PC-9 (cell line): ENCODE measurements around the gene KRTAP10-10. TPM values are rescaled to one million over a fixed set of nuclear protein-coding genes. Genes with fewer than 3 reads are reported as not detected.

ENCODE experiments used
- BruUV-seq: library from RNA; stranded (reverse); fragments of 400-500 nt; replicated peaks from 2 replicates; lab custom pipeline; 2021; lab: Mats Ljungman, UMichigan
- CTCF ChIA-PET: fragments of 300-600 bp; sonication (Branson Sonifier 250); formaldehyde crosslinking; loops from one replicate; lab custom pipeline; 2022; ENCODE audit warnings: antibody characterized with exemption; lab: Charles Lee
- POLR2A ChIA-PET: fragments of 300-600 bp; sonication (Branson Sonifier 250); formaldehyde crosslinking; loops from one replicate; lab custom pipeline; 2022; ENCODE audit warnings: antibody characterized with exemption; ENCODE audit not compliant: unreplicated experiment; lab: Charles Lee
- DNase-seq, 2 experiments: peaks; one replicate each; pipeline versions ENCODE4 v3.0.0 to v3.0.0-alpha.2; 2015 to 2022; ENCODE audit warnings: mixed read lengths in 1 of 2
- H2AFZ ChIP-seq: fragments of 200-600 bp; sonication (generic); 2 replicates; pipeline ENCODE4 v1.8.1; 2017; ENCODE audit warnings: antibody characterized with exemption
- H3F3A ChIP-seq: fragments of 200-600 bp; sonication (generic); 2 replicates; pipeline ENCODE4 v1.8.1; 2017; ENCODE audit warnings: antibody characterized with exemption, mild to moderate bottlenecking, low read depth; ENCODE audit not compliant: insufficient read depth
- H3K27ac ChIP-seq: fragments of 200-600 bp; sonication (generic); 2 replicates; pipeline ENCODE4 v1.6.1; 2016; ENCODE audit warnings: mixed run types
- H3K27me3 ChIP-seq: fragments of 200-600 bp; sonication (generic); 2 replicates; pipeline ENCODE4 v1.6.1; 2016; ENCODE audit warnings: low read depth, mixed run types; ENCODE audit not compliant: insufficient read depth
- H3K36me3 ChIP-seq: fragments of 200-600 bp; sonication (generic); 2 replicates; pipeline ENCODE4 v1.6.1; 2016; ENCODE audit warnings: low read depth, mixed run types
- H3K4me1 ChIP-seq: fragments of 200-600 bp; sonication (generic); replicated peaks from 2 replicates; pipeline ENCODE4 v1.6.1; 2016; ENCODE audit warnings: mixed run types; ENCODE audit not compliant: insufficient read depth
- H3K4me2 ChIP-seq: fragments of 200-600 bp; sonication (generic); 2 replicates; pipeline ENCODE4 v1.6.1; 2017; ENCODE audit warnings: mixed run types
- H3K4me3 ChIP-seq: fragments of 200-600 bp; sonication (generic); 2 replicates; pipeline ENCODE4 v1.6.1; 2016; ENCODE audit warnings: mixed run types
- H3K79me2 ChIP-seq: fragments of 200-600 bp; sonication (generic); 2 replicates; pipeline ENCODE4 v1.6.1; 2017; ENCODE audit warnings: low read depth, mixed run types
- H3K9me2 ChIP-seq: fragments of 200-600 bp; sonication (generic); 2 replicates; pipeline ENCODE4 v1.8.1; 2017; ENCODE audit warnings: mild to moderate bottlenecking; ENCODE audit not compliant: insufficient read depth
- H3K9me3 ChIP-seq: fragments of 200-600 bp; sonication (generic); 2 replicates; pipeline ENCODE4 v1.8.1; 2016; ENCODE audit warnings: low read depth; ENCODE audit not compliant: insufficient read depth
- H4K20me1 ChIP-seq: fragments of 200-600 bp; sonication (generic); 2 replicates; pipeline ENCODE4 v1.8.1; 2017; ENCODE audit not compliant: insufficient read depth
- EZH2 ChIP-seq: fragments of 200-600 bp; sonication (generic); IDR thresholded peaks from 2 replicates; pipeline ENCODE4 v1.8.0; 2017; ENCODE audit warnings: antibody characterized with exemption, low read depth
- intact Hi-C: fragments of 100-400 bp; cut with micrococcal nuclease; formaldehyde crosslinking; loops from one replicate; pipeline ENCODE4 v1.10.0; 2022; ENCODE audit not compliant: unreplicated experiment
- total RNA-seq: library from RNA; stranded (reverse); gene quantifications from 2 replicates; pipeline ENCODE4 v1.2.3, GENCODE V29; 2021
- TF ChIP-seq, protein P1 (sequence below): fragments of 200-600 bp; sonication (generic); conservative IDR thresholded peaks from 2 replicates; pipeline ENCODE4 v1.6.1; 2017; ENCODE audit warnings: mixed run types, antibody characterized with exemption, mild to moderate bottlenecking, moderate library complexity

The KRTAP10-10 gene
- total RNA-seq, 1 experiment from 2014 or later = not detected

DNA sequence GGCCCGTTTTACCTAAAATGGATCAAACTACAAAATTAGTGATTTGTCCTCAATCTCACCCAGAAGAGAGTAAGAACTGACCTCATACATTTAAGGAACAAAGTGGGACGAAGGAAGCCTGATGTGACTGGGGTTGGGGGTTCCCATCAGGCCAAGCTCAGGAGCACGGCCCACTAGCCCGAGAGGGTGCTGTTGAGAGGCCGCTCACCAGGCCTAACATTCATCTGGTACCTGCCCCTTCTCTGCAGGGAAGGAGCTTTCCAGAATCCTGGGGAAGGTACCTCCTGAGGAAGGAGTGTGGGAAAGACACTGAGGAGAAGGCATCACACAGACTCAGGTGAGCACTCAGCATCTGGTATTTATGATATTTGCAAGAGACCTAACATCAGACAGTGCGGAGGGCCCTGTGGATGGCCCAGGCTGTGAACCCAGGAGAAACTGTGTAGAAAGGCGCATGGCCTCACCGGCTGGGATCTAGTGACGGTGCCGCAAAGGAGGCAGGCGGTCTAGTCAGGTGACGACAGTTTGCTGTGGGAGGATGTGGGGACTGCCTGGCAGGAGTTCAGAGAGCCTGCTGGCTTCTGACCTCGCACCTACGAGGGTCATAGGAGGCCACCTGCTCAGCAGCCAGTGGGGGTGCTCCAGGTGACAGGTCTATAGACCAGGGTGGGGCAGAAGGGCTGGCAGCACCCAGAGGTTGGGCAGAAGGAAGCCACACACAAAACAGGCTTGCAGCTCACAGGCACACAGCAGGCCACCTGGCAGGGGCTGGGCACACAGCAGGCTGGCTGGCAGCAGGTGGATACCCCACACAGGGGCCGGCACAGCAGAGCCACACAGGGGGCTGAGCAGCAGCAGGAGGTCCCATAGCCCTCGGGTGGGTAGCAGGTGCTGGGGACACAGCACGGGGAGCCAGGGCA, 16.8 kb downstream of the KRTAP10-10 start:
- Histone ChIP-seq H3K79me2 (no peaks in the 10 kb centered on the region), H3F3A (no peaks in the 10 kb centered on the region), H3K27me3 (peaks cover 83% of the 10 kb centered on the region), H3K36me3 (no peaks in the 10 kb centered on the region), H4K20me1 (no peaks in the 10 kb centered on the region), H3K4me3 (no peak overlapping the region), H3K9me3 (no peaks in the 10 kb centered on the region), H3K4me2 (no peak overlapping the region), H3K9me2 (no peaks in the 10 kb centered on the region), H3K4me1 (no peaks in the 10 kb centered on the region), H3K27ac (no peak overlapping the region), H2AFZ (no peak overlapping the region)
- intact Hi-C loops = no loop called here
- ChIA-PET CTCF (no interaction called here), POLR2A (no interaction called here)
- no peak for DNase-seq
- TF ChIP-seq EZH2 = no peak
- TF ChIP-seq, protein P1, sequence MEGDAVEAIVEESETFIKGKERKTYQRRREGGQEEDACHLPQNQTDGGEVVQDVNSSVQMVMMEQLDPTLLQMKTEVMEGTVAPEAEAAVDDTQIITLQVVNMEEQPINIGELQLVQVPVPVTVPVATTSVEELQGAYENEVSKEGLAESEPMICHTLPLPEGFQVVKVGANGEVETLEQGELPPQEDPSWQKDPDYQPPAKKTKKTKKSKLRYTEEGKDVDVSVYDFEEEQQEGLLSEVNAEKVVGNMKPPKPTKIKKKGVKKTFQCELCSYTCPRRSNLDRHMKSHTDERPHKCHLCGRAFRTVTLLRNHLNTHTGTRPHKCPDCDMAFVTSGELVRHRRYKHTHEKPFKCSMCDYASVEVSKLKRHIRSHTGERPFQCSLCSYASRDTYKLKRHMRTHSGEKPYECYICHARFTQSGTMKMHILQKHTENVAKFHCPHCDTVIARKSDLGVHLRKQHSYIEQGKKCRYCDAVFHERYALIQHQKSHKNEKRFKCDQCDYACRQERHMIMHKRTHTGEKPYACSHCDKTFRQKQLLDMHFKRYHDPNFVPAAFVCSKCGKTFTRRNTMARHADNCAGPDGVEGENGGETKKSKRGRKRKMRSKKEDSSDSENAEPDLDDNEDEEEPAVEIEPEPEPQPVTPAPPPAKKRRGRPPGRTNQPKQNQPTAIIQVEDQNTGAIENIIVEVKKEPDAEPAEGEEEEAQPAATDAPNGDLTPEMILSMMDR = no peak
- no TSS peak for BruUV-seq

DNA sequence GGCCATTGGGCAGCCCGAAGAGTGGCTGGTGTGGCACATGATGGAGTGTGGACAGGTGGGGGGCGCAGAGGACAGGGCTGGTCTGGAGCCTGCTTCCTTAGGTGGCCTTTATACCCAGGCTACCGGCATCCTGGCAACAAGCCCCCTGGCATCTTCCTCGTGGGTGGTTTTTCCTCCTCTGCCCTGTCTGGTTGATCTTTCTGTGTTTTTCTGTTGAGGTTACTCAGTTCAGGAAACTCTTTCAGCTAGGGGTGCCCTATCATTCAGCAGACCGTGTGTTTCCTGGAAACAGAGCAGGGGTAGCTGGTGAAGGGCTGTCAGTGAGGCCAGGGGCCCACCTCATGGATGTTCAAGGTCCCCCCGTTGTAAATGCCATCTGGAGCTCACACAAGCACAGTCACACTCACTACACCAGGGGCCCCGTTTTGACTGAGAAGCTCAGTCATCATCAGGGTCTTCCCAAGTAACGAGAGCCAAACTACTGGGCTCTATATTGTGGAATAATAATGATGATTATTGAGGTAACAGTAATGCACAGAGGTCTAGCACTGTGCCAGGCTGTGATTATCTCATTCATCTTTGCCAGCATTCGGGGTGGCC, 17.5 kb downstream of the KRTAP10-10 start, which contains the start of gene KRTAP12-4:
Gene KRTAP12-4 (minus strand): TSS at position 84 of the 600 bp plus-strand sequence. CDS start 45 bp downstream, at position 39.
- no peak within 1 kb of the TSS for H3K4me2 ChIP-seq
- H3K9me2 ChIP-seq = no peaks in the 10 kb centered on the region
- H3K79me2 ChIP-seq = no peaks in the 10 kb centered on the region
- no peaks in the 10 kb centered on the region for H3K9me3 ChIP-seq
- peaks cover 82% of the 10 kb centered on the region for H3K27me3 ChIP-seq
- intact Hi-C loops = no loop called here
- BruUV-seq = no TSS peak
- no peak within 1 kb of the TSS for H2AFZ ChIP-seq
- H3F3A ChIP-seq = no peaks in the 10 kb centered on the region
- H4K20me1 ChIP-seq = no peaks in the 10 kb centered on the region
- TF ChIP-seq EZH2 = no peak
- TF ChIP-seq, protein P1 = no peak
- H3K4me1 ChIP-seq = no peaks in the 10 kb centered on the region
- CTCF ChIA-PET = no interaction called here
- POLR2A ChIA-PET = no interaction called here
- no peak within 1 kb of the TSS for H3K27ac ChIP-seq
- H3K4me3 ChIP-seq = no peak within 1 kb of the TSS
- no peak for DNase-seq
- no peaks in the 10 kb centered on the region for H3K36me3 ChIP-seq

DNA sequence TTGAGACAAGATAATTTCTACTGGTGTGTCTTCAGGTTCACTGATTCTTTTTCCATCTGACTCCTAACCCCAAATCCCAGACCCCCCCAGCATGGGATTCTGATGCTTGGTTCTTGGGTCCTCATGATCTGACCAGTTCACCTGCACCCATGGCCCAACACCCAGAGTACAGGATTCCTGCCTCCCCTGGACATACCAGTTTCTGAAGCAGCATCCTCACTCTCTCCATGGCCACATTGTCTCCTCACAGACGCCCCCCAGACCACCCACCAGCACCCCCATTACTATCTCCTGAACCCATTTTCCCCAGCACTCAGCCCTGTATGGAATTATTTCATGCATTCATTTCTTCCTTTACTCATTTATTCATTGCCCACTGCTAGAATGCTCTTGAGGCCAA, 19.7 kb downstream of the KRTAP10-10 start:
- no peaks in the 10 kb centered on the region for H3K9me2 ChIP-seq
- CTCF ChIA-PET = no interaction called here

More for the DNA sequence above, 19.7 kb downstream of the KRTAP10-10 start:
- no peak overlapping the region for H3K27ac ChIP-seq
- intact Hi-C loops = no loop called here
- H3K4me1 ChIP-seq = no peaks in the 10 kb centered on the region
- H3K9me3 ChIP-seq = no peaks in the 10 kb centered on the region
- H3K4me2 ChIP-seq = no peak overlapping the region
- no peaks in the 10 kb centered on the region for H4K20me1 ChIP-seq
- no peaks in the 10 kb centered on the region for H3F3A ChIP-seq
- H2AFZ ChIP-seq = no peak overlapping the region
- no TSS peak for BruUV-seq
- no peak overlapping the region for H3K4me3 ChIP-seq
- peaks cover 70% of the 10 kb centered on the region for H3K27me3 ChIP-seq
- H3K36me3 ChIP-seq = no peaks in the 10 kb centered on the region
- POLR2A ChIA-PET = no interaction called here
- H3K79me2 ChIP-seq = no peaks in the 10 kb centered on the region
- no peak for DNase-seq
- TF ChIP-seq, protein P1 = no peak
- TF ChIP-seq EZH2 = no peak
